IMR-90 (cell line): Measurements from ENCODE around the gene MARCHF3. TPM values are rescaled to one million over a fixed set of nuclear protein-coding genes. Genes with fewer than 3 reads are reported as not detected.

Experiments
- ATAC-seq: fragments of 200-7000 bp; cut with Tn5 transposase; 2 replicates; pipeline ENCODE4 v1.9.1; 2020; ENCODE audit warnings: low read depth, mild to moderate bottlenecking, moderate library complexity
- BruUV-seq: library from RNA; stranded (reverse); fragments of 400-500 nt; replicated peaks from 2 replicates; lab custom pipeline; 2021; lab: Mats Ljungman, UMichigan
- CTCF ChIA-PET: fragments of 300-600 bp; formaldehyde crosslinking; extraction: SDS; loops from one replicate; lab custom pipeline; 2021; ENCODE audit warnings: antibody characterized with exemption; lab: Yijun Ruan, JAX
- POLR2A ChIA-PET: fragments of 300-600 bp; sonication (Branson Sonifier 250); formaldehyde crosslinking; loops from one replicate; lab custom pipeline; 2022; ENCODE audit warnings: antibody characterized with exemption; ENCODE audit not compliant: unreplicated experiment; lab: Charles Lee
- DNase-seq: peaks from one replicate; pipeline ENCODE4 v3.0.0; 2013
- H2AFZ ChIP-seq: replicated peaks from 2 replicates; pipeline ENCODE3; 2013; ENCODE audit warnings: low read length, mild to moderate bottlenecking; ENCODE audit not compliant: poor library complexity
- H2AK5ac ChIP-seq: 2 replicates; pipeline ENCODE4 v1.6.1; 2013; ENCODE audit warnings: low read depth, low read length, inconsistent platforms
- H2AK9ac ChIP-seq: replicated peaks from 2 replicates; pipeline ENCODE3; 2013; ENCODE audit warnings: mild to moderate bottlenecking, low read depth, low read length, moderate library complexity; ENCODE audit not compliant: poor library complexity
- H2BK120ac ChIP-seq: 2 replicates; pipeline ENCODE4 v1.6.1; 2013; ENCODE audit warnings: low read depth, low read length, inconsistent platforms
- H2BK15ac ChIP-seq: 3 replicates; pipeline ENCODE4 v1.6.1; 2013; ENCODE audit warnings: low read depth, low read length, inconsistent platforms
- H2BK20ac ChIP-seq: 2 replicates; pipeline ENCODE4 v1.6.1; 2013; ENCODE audit warnings: low read depth, mild to moderate bottlenecking, inconsistent platforms, low read length, moderate library complexity
- H2BK5ac ChIP-seq: 2 replicates; pipeline ENCODE4 v1.6.1; 2013; ENCODE audit warnings: mild to moderate bottlenecking, low read depth, low read length, inconsistent platforms; ENCODE audit not compliant: poor library complexity, severe bottlenecking
- H3K14ac ChIP-seq: replicated peaks from 2 replicates; pipeline ENCODE4 v1.6.1; 2013; ENCODE audit warnings: low read depth, low read length, inconsistent platforms
- H3K18ac ChIP-seq: 2 replicates; pipeline ENCODE4 v1.6.1; 2013; ENCODE audit warnings: low read depth, low read length, control low read depth
- H3K23ac ChIP-seq: 2 replicates; pipeline ENCODE4 v1.6.1; 2013; ENCODE audit warnings: low read depth, low read length, inconsistent platforms
- H3K27ac ChIP-seq: 2 replicates; pipeline ENCODE4 v1.5.1; 2013; ENCODE audit warnings: mild to moderate bottlenecking, control low read depth, low read length; ENCODE audit not compliant: insufficient read depth
- H3K27me3 ChIP-seq: 2 replicates; pipeline ENCODE4 v1.6.1; 2013; ENCODE audit warnings: low read length; ENCODE audit not compliant: control insufficient read depth, insufficient read depth
- H3K36me3 ChIP-seq: 2 replicates; pipeline ENCODE4 v1.6.1; 2013; ENCODE audit warnings: low read length, mixed read lengths; ENCODE audit not compliant: control insufficient read depth, insufficient read depth
- H3K4ac ChIP-seq: 2 replicates; pipeline ENCODE4 v1.6.1; 2013; ENCODE audit warnings: low read depth, low read length, inconsistent platforms
- H3K4me1 ChIP-seq: 2 replicates; pipeline ENCODE4 v1.6.1; 2013; ENCODE audit warnings: low read length, mixed read lengths; ENCODE audit not compliant: control insufficient read depth, insufficient read depth
- H3K4me2 ChIP-seq: 2 replicates; pipeline ENCODE4 v1.6.1; 2013; ENCODE audit warnings: low read depth, mild to moderate bottlenecking, control low read depth, low read length, moderate library complexity
- H3K4me3 ChIP-seq: 2 replicates; pipeline ENCODE4 v1.5.1; 2013; ENCODE audit warnings: low read depth, mild to moderate bottlenecking, control low read depth, low read length, moderate library complexity; ENCODE audit not compliant: insufficient read depth
- H3K56ac ChIP-seq: 2 replicates; pipeline ENCODE4 v1.6.1; 2013; ENCODE audit warnings: low read length, inconsistent platforms; ENCODE audit not compliant: insufficient read depth; ENCODE audit errors: extremely low read depth
- H3K79me1 ChIP-seq, 2 experiments: 2 replicates each; pipeline ENCODE4 v1.6.1; 2013; ENCODE audit warnings: low read length in 2 of 2, inconsistent platforms in 1 of 2, low read depth in 1 of 2
- H3K9ac ChIP-seq: 2 replicates; pipeline ENCODE4 v1.6.1; 2013; ENCODE audit warnings: low read depth, low read length, control low read depth
- H3K9me1 ChIP-seq: 2 replicates; pipeline ENCODE4 v1.6.1; 2013; ENCODE audit warnings: low read length, inconsistent platforms; ENCODE audit not compliant: insufficient read depth
- H3K9me3 ChIP-seq: 2 replicates; pipeline ENCODE4 v1.6.1; 2013; ENCODE audit warnings: low read length; ENCODE audit not compliant: control insufficient read depth, insufficient read depth
- H4K20me1 ChIP-seq: 2 replicates; pipeline ENCODE4 v1.6.1; 2013; ENCODE audit warnings: low read length, inconsistent platforms; ENCODE audit not compliant: insufficient read depth
- H4K5ac ChIP-seq: 2 replicates; pipeline ENCODE4 v1.6.1; 2013; ENCODE audit warnings: mild to moderate bottlenecking, low read depth, low read length, control low read depth
- H4K8ac ChIP-seq, 2 experiments: 2 replicates each; pipeline ENCODE4 v1.6.1; 2013; ENCODE audit warnings: low read depth in 2 of 2, low read length in 2 of 2, control low read depth in 1 of 2, inconsistent platforms in 1 of 2
- H4K91ac ChIP-seq: 2 replicates; pipeline ENCODE4 v1.6.1; 2013; ENCODE audit warnings: low read depth, low read length, inconsistent platforms; ENCODE audit not compliant: insufficient read depth
- CHD1 ChIP-seq: IDR thresholded peaks from 2 replicates; pipeline ENCODE4 v1.6.1; 2012; ENCODE audit warnings: low read depth, low read length, improper control_type of control experiment
- MAFK ChIP-seq: IDR thresholded peaks from 2 replicates; pipeline ENCODE4 v1.6.1; 2012; ENCODE audit warnings: low read depth, low read length, improper control_type of control experiment
- POLR2A ChIP-seq: IDR thresholded peaks from 2 replicates; pipeline ENCODE4 v1.6.1; 2012; ENCODE audit warnings: mild to moderate bottlenecking, low read depth, low read length
- WGBS, 2 experiments: methylation state at CpG; one replicate each; pipeline versions ENCODE4 v1.1.5 to v1.1.7; 2013; ENCODE audit warnings: missing lambda C conversion rate in 2 of 2; ENCODE audit not compliant: insufficient read length in 1 of 2; ENCODE audit errors: extremely low coverage in 2 of 2; 5-methylcytosine and 5-hydroxymethylcytosine counted together
- dilution Hi-C: fragments of 300-500 bp; cut with HindIII; formaldehyde crosslinking; loops from one replicate; pipeline ENCODE4 v1.14.3; 2018; ENCODE audit warnings: low sequenced_read_pairs; ENCODE audit not compliant: unreplicated experiment
- in situ Hi-C: fragments of 300-500 bp; cut with MboI; formaldehyde crosslinking; loops from 3 replicates; pipeline ENCODE4 v1.14.3; 2019; ENCODE audit warnings: low sequenced_read_pairs, inconsistent platforms, mixed read lengths
- intact Hi-C: fragments of 100-400 bp; cut with micrococcal nuclease; formaldehyde crosslinking; loops from 2 replicates; pipeline ENCODE4 v1.10.0; 2022
- polyA plus RNA-seq, 3 experiments: library from polyadenylated mRNA; depleted of rRNA; stranded (reverse); fragments of >200 nt; gene quantifications; 2 replicates each; pipeline ENCODE4 v1.2.3, GENCODE V29; 2012; ENCODE audit warnings: low replicate concordance in 1 of 3
- total RNA-seq: library from RNA; depleted of rRNA; stranded (reverse); fragments of >200 nt; gene quantifications from 2 replicates; pipeline ENCODE4 v1.2.3, GENCODE V29; 2012
- TF ChIP-seq, protein P1 (sequence below): fragments of 150-350 bp; IDR thresholded peaks from 2 replicates; pipeline ENCODE4 v1.6.1; 2017; ENCODE audit warnings: mild to moderate bottlenecking, antibody characterized with exemption, low read length, low read depth

MARCHF3 gene
- total and polyA plus RNA-seq, 2 of the 4 experiments (the other 2 are of a cell fraction): 11.2 to 18.8 TPM

GRCh38 chr5:127028822-127029457, 1.4 kb downstream of the MARCHF3 start:
- ATAC-seq (no peak), DNase-seq (peak; percentile 36)
- no TSS peak for BruUV-seq
- no CpG with 5 or more reads among the region's 12 CpGs for WGBS, 2 experiments
- peak overlapping the region; percentile 71 for H2AFZ ChIP-seq
- H2BK15ac ChIP-seq: no peak overlapping the region
- H4K8ac ChIP-seq: no peak overlapping the region
- ChIA-PET POLR2A (no interaction called here), CTCF (interaction anchor here (0.6 to 2.1 kb wide), 5 partner anchors 18 to 219 kb away, joined by 3 to 6 read pairs (median 3); no protein-coding TSS in a partner anchor)
- intact Hi-C loops (no loop called here), dilution Hi-C loops (no loop called here), in situ Hi-C loops (no loop called here)
- H3K79me1 ChIP-seq: peaks cover 16 to 23% of the 10 kb centered on the region in 2 experiments; a peak in 3 of 4 replicates
- no peaks in the 10 kb centered on the region for H3K36me3 ChIP-seq
- H4K5ac ChIP-seq: peak overlapping the region; percentile 8; the same call in 1 of the 2 replicates
- H3K9me3 ChIP-seq: no peaks in the 10 kb centered on the region
- no peak overlapping the region for H3K18ac ChIP-seq
- no peaks in the 10 kb centered on the region for H4K20me1 ChIP-seq
- no peak overlapping the region for H3K27ac ChIP-seq
- H2BK20ac ChIP-seq: no peak overlapping the region; the same call in 1 of the 2 replicates
- H4K91ac ChIP-seq: no peak overlapping the region
- H3K4me2 ChIP-seq: peak overlapping the region; percentile 97
- H3K9me1 ChIP-seq: peaks cover 8% of the 10 kb centered on the region; the same call in 1 of the 2 replicates
- no peak overlapping the region for H2AK9ac ChIP-seq
- TF ChIP-seq CHD1: no peak
- TF ChIP-seq, protein P1, sequence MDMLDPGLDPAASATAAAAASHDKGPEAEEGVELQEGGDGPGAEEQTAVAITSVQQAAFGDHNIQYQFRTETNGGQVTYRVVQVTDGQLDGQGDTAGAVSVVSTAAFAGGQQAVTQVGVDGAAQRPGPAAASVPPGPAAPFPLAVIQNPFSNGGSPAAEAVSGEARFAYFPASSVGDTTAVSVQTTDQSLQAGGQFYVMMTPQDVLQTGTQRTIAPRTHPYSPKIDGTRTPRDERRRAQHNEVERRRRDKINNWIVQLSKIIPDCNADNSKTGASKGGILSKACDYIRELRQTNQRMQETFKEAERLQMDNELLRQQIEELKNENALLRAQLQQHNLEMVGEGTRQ: no peak
- no peak for TF ChIP-seq MAFK
- no peak for TF ChIP-seq POLR2A
- no peak overlapping the region for H2BK5ac ChIP-seq
- peaks cover 5% of the 10 kb centered on the region for H3K4me1 ChIP-seq
- peak overlapping the region; percentile 83 for H3K4me3 ChIP-seq
- H3K56ac ChIP-seq: no peak overlapping the region
- no peaks in the 10 kb centered on the region for H3K27me3 ChIP-seq
- 0 out of 2 replicates have a peak overlapping the region, but pooled peaks have one; percentile 5 for H2AK5ac ChIP-seq
- H3K23ac ChIP-seq: peak overlapping the region; percentile 95
- H2BK120ac ChIP-seq: no peak overlapping the region; the same call in 1 of the 2 replicates
- peak overlapping the region; percentile 23; the same call in 1 of the 2 replicates for H3K9ac ChIP-seq
- no peak overlapping the region for H3K4ac ChIP-seq
- no peak overlapping the region for H3K14ac ChIP-seq
